Mesenchymal stem cell (in vitro differentiated cells and primary cell): ENCODE results near the gene ZBTB12.
"Not testable (repeated sequence)": the region's sequence is repeated elsewhere in the genome, so short reads cannot be mapped to it uniquely, and the experiment has no call there.

Experiments used
- DNase-seq: peaks from one replicate; pipeline ENCODE4 v3.0.0-alpha.2; 2013
- H2AFZ ChIP-seq: one replicate; pipeline ENCODE4 v1.6.1; 2013; ENCODE audit warnings: low read depth, mild to moderate bottlenecking, control low read depth, inconsistent platforms, low read length, moderate library complexity
- H2AK5ac ChIP-seq: 2 replicates; pipeline ENCODE4 v1.6.1; 2013; ENCODE audit warnings: low read length, moderate library complexity, mild to moderate bottlenecking, inconsistent platforms; ENCODE audit not compliant: severe bottlenecking
- H2BK120ac ChIP-seq: one replicate; pipeline ENCODE4 v1.6.1; 2013; ENCODE audit warnings: low read depth, mild to moderate bottlenecking, inconsistent platforms, low read length, moderate library complexity
- H2BK12ac ChIP-seq, 2 experiments: one replicate each; pipeline ENCODE4 v1.6.1; 2013; ENCODE audit warnings: inconsistent platforms in 2 of 2, low read length in 2 of 2, mild to moderate bottlenecking in 2 of 2, moderate library complexity in 2 of 2, control low read depth in 1 of 2
- H2BK15ac ChIP-seq: one replicate; pipeline ENCODE4 v1.6.1; 2013; ENCODE audit warnings: mild to moderate bottlenecking, low read depth, inconsistent platforms; ENCODE audit not compliant: poor library complexity, severe bottlenecking
- H2BK5ac ChIP-seq: 2 replicates; pipeline ENCODE4 v1.6.1; 2013; ENCODE audit warnings: low read depth, mild to moderate bottlenecking, low read length, control low read depth, inconsistent platforms; ENCODE audit not compliant: poor library complexity, severe bottlenecking
- H3K14ac ChIP-seq, 2 experiments: one replicate each; pipeline ENCODE4 v1.6.1; 2013; ENCODE audit warnings: inconsistent platforms in 2 of 2, low read length in 2 of 2, control low read depth in 1 of 2, mild to moderate bottlenecking in 1 of 2, moderate library complexity in 1 of 2
- H3K18ac ChIP-seq, 2 experiments: one replicate each; pipeline ENCODE4 v1.6.1; 2013; ENCODE audit warnings: inconsistent platforms in 2 of 2, low read length in 2 of 2, control low read depth in 1 of 2, low read depth in 1 of 2, mild to moderate bottlenecking in 1 of 2
- H3K23ac ChIP-seq, 2 experiments: one replicate each; pipeline ENCODE4 v1.6.1; 2013; ENCODE audit warnings: inconsistent platforms in 2 of 2, low read length in 2 of 2, mild to moderate bottlenecking in 2 of 2, moderate library complexity in 2 of 2, control low read depth in 1 of 2
- H3K27ac ChIP-seq: 2 replicates; pipeline ENCODE4 v1.5.1; 2013; ENCODE audit warnings: mild to moderate bottlenecking, moderate library complexity, low read length, control low read depth, inconsistent platforms; ENCODE audit not compliant: poor library complexity, severe bottlenecking
- H3K27me3 ChIP-seq, 2 experiments: 2 replicates each; pipeline versions ENCODE4 v1.6.1 to v1.7.0; 2013; ENCODE audit warnings: low read length in 2 of 2, mild to moderate bottlenecking in 2 of 2, moderate library complexity in 2 of 2, control low read depth in 1 of 2, inconsistent platforms in 1 of 2; ENCODE audit not compliant: control insufficient read depth in 1 of 2, insufficient read depth in 1 of 2
- H3K36me3 ChIP-seq, 2 experiments: 2 replicates each; pipeline versions ENCODE4 v1.6.1 to v1.7.0; 2013; ENCODE audit warnings: low read length in 2 of 2, control low read depth in 1 of 2, inconsistent platforms in 1 of 2, low read depth in 1 of 2, mild to moderate bottlenecking in 1 of 2; ENCODE audit not compliant: insufficient read depth in 2 of 2, control insufficient read depth in 1 of 2
- H3K4ac ChIP-seq, 2 experiments: one replicate each; pipeline ENCODE4 v1.6.1; 2013; ENCODE audit warnings: inconsistent platforms in 2 of 2, low read length in 2 of 2, mild to moderate bottlenecking in 2 of 2, moderate library complexity in 2 of 2, control low read depth in 1 of 2, low read depth in 1 of 2
- H3K4me1 ChIP-seq: 2 replicates; pipeline ENCODE4 v1.6.1; 2013; ENCODE audit warnings: low read depth, low read length, control low read depth; ENCODE audit not compliant: control insufficient read depth, insufficient read depth
- H3K4me2 ChIP-seq: 2 replicates; pipeline ENCODE4 v1.6.1; 2013; ENCODE audit warnings: low read length, mild to moderate bottlenecking, inconsistent platforms; ENCODE audit not compliant: poor library complexity, severe bottlenecking
- H3K4me3 ChIP-seq, 2 experiments: 2 replicates each; pipeline versions ENCODE4 v1.5.1 to v1.7.0; 2013; ENCODE audit warnings: low read length in 2 of 2, mild to moderate bottlenecking in 2 of 2, control low read depth in 1 of 2, low read depth in 1 of 2; ENCODE audit not compliant: insufficient read depth in 1 of 2
- H3K79me1 ChIP-seq: replicated peaks from 2 replicates; pipeline ENCODE4 v1.6.1; 2013; ENCODE audit warnings: mild to moderate bottlenecking, control low read depth, low read length, inconsistent platforms; ENCODE audit not compliant: poor library complexity, severe bottlenecking
- H3K9ac ChIP-seq: 2 replicates; pipeline ENCODE4 v1.7.0; 2013; ENCODE audit warnings: mild to moderate bottlenecking, low read length, moderate library complexity
- H3K9me3 ChIP-seq: 2 replicates; pipeline ENCODE4 v1.7.0; 2013; ENCODE audit warnings: mild to moderate bottlenecking, low read length; ENCODE audit not compliant: control insufficient read depth
- H4K8ac ChIP-seq: one replicate; pipeline ENCODE4 v1.6.1; 2013; ENCODE audit warnings: inconsistent platforms, mild to moderate bottlenecking, low read length, moderate library complexity
- H4K91ac ChIP-seq: one replicate; pipeline ENCODE4 v1.6.1; 2013; ENCODE audit warnings: mild to moderate bottlenecking, low read length, inconsistent platforms
- WGBS: methylation state at CpG from one replicate; pipeline ENCODE4 v1.1.7; 2013; ENCODE audit warnings: mixed read lengths; 5-methylcytosine and 5-hydroxymethylcytosine counted together

ZBTB12 gene

GRCh38 chr6:31935823-31936222 is 33.9 kb upstream of the ZBTB12 start:
- H3K18ac ChIP-seq = no peak overlapping the region
- H3K27ac ChIP-seq = no peak overlapping the region
- H3K79me1 ChIP-seq = no peaks in the 10 kb centered on the region

GRCh38 chr6:31935021-31935420 is 33.1 kb upstream of the ZBTB12 start:
- H3K4me1 ChIP-seq = peaks cover under 1% of the 10 kb centered on the region
- H2BK15ac ChIP-seq = no peak overlapping the region
- H3K4me3 ChIP-seq = no peak overlapping the region
- no peak overlapping the region for H3K23ac ChIP-seq
- H3K27ac ChIP-seq = no peak overlapping the region
- H3K79me1 ChIP-seq = no peaks in the 10 kb centered on the region
- peaks cover 0 to 7% of the 10 kb centered on the region in 2 experiments for H3K36me3 ChIP-seq
- no peak overlapping the region for H2BK5ac ChIP-seq
- H3K4me2 ChIP-seq = no peak overlapping the region
- H4K91ac ChIP-seq = no peak overlapping the region
- no peak overlapping the region for H2BK120ac ChIP-seq
- H3K14ac ChIP-seq = no peak overlapping the region
- H4K8ac ChIP-seq = no peak overlapping the region
- H3K9ac ChIP-seq = no peak overlapping the region
- DNase-seq = no peak
- H2AFZ ChIP-seq = no peak overlapping the region
- peaks cover 0 to 19% of the 10 kb centered on the region in 2 experiments for H3K27me3 ChIP-seq
- no peak overlapping the region for H2AK5ac ChIP-seq
- no peak overlapping the region for H3K18ac ChIP-seq
- no CpG with 5 or more reads among the region's 3 CpGs for WGBS
- H3K9me3 ChIP-seq = no peaks in the 10 kb centered on the region
- H2BK12ac ChIP-seq = no peak overlapping the region
- H3K4ac ChIP-seq = no peak overlapping the region

More at GRCh38 chr6:31935823-31936222, 33.9 kb upstream of the ZBTB12 start:
- Histone ChIP-seq H4K91ac (no peak overlapping the region), H2AK5ac (no peak overlapping the region), H3K9me3 (no peaks in the 10 kb centered on the region), H3K27me3 (peaks cover 0 to 19% of the 10 kb centered on the region in 2 experiments), H3K23ac (no peak overlapping the region), H3K4me2 (no peak overlapping the region), H2BK12ac (no peak overlapping the region), H3K4ac (no peak overlapping the region), H3K9ac (no peak overlapping the region), H2BK120ac (no peak overlapping the region), H3K4me3 (no peak overlapping the region), H2BK5ac (no peak overlapping the region), H3K36me3 (peaks cover 0 to 7% of the 10 kb centered on the region in 2 experiments), H3K4me1 (peaks cover 3% of the 10 kb centered on the region), H4K8ac (no peak overlapping the region), H2BK15ac (no peak overlapping the region), H2AFZ (no peak overlapping the region), H3K14ac (no peak overlapping the region)
- no peak for DNase-seq
- 85% methylated on average over 9 of the region's 9 CpGs for WGBS

GRCh38 chr6:31933537-31933936 is 31.7 kb upstream of the ZBTB12 start:
- no peak overlapping the region for H3K4me3 ChIP-seq
- H3K79me1 ChIP-seq = no peaks in the 10 kb centered on the region
- no peak overlapping the region for H3K27ac ChIP-seq
- no peak overlapping the region for H2BK12ac ChIP-seq
- WGBS = 92% methylated on average over 16 of the region's 19 CpGs
- H3K18ac ChIP-seq = no peak overlapping the region
- H3K9me3 ChIP-seq = no peaks in the 10 kb centered on the region
- H3K27me3 ChIP-seq = peaks cover 0 to 16% of the 10 kb centered on the region in 2 experiments
- H2AK5ac ChIP-seq = no peak overlapping the region
- H4K91ac ChIP-seq = no peak overlapping the region
- no peaks in the 10 kb centered on the region for H3K36me3 ChIP-seq
- no peak overlapping the region for H3K4me2 ChIP-seq
- H3K23ac ChIP-seq = no peak overlapping the region
- no peak overlapping the region for H2BK5ac ChIP-seq
- H2AFZ ChIP-seq = no peak overlapping the region
- H3K14ac ChIP-seq = no peak overlapping the region
- H2BK120ac ChIP-seq = no peak overlapping the region
- H2BK15ac ChIP-seq = no peak overlapping the region
- H3K4ac ChIP-seq = no peak overlapping the region
- DNase-seq = no peak
- no peaks in the 10 kb centered on the region for H3K4me1 ChIP-seq
- no peak overlapping the region for H4K8ac ChIP-seq
- no peak overlapping the region for H3K9ac ChIP-seq

- 96% methylated on average over 8 of the region's 32 CpGs for WGBS
- H3K23ac ChIP-seq, H2BK12ac ChIP-seq, DNase-seq, H2BK120ac ChIP-seq, H3K9ac ChIP-seq, H2AK5ac ChIP-seq, H3K18ac ChIP-seq, H3K27ac ChIP-seq, H2BK15ac ChIP-seq, H2AFZ ChIP-seq, H3K9me3 ChIP-seq, H4K91ac ChIP-seq, H3K4me2 ChIP-seq, H3K4me1 ChIP-seq, H3K4ac ChIP-seq, H3K4me3 ChIP-seq, H3K79me1 ChIP-seq, H2BK5ac ChIP-seq, H3K14ac ChIP-seq, H4K8ac ChIP-seq, H3K36me3 ChIP-seq: not testable (repeated sequence)
- H3K27me3 ChIP-seq = peaks cover 0 to 29% of the 10 kb centered on the region in 2 experiments
Measured at GRCh38 chr6:31932137-31932536, 30.3 kb upstream of the ZBTB12 start.
